Left cardiac atrium (tissue), 4 donors: ENCODE results near the gene IPO4. TPM values are rescaled to one million over a fixed set of nuclear protein-coding genes. Genes with fewer than 3 reads are reported as not detected.
"Not testable (repeated sequence)": the region's sequence is repeated elsewhere in the genome, so short reads cannot be mapped to it uniquely, and the experiment has no call there.

Experiments
- ATAC-seq, 2 donors: fragments of 200-7000 bp; cut with Tn5 transposase; one replicate each; pipeline ENCODE4 v1.9.1; 2020; ENCODE audit warnings: mild to moderate bottlenecking in 2 of 2, moderate library complexity in 2 of 2
- DNase-seq: peaks from one replicate; pipeline ENCODE4 v3.0.0-alpha.2; 2020
- intact Hi-C, 2 donors: fragments of 100-400 bp; cut with DNase I; formaldehyde crosslinking; loops; one replicate each; pipeline versions ENCODE4 v1.14.1 to v1.15.1; 2022 to 2023
- total RNA-seq, 2 donors: library from RNA; stranded (reverse); fragmentation: NEBNext Ultra II Directional; extraction: Animal tissue kit (Norgen Biotek cat#: 25700); gene quantifications; one replicate each; pipeline ENCODE4 v1.2.1, GENCODE V29; 2021
- donor health status: DM: no; HTN: yes; CAD: no.
- donor health status: DM: no; HTN: yes; CAD: no; lungs with severe emphysema.
- donor health status: DM: yes; HTN: yes; CAD: no.
- donor health status: Dilated cardiomyopathy.

IPO4 gene
- total RNA-seq, 2 donors from 2014 or later: 11.8 to 30.2 TPM

GRCh38 chr14:24216876-24217275 lies 28.3 kb upstream of the IPO4 start:
- ATAC-seq, DNase-seq, intact Hi-C loops: not testable (repeated sequence)

GRCh38 chr14:24216345-24216699 lies 27.7 kb upstream of the IPO4 start:
- intact Hi-C loops: no loop called here
- no peak for ATAC-seq

GRCh38 chr14:24215495-24216344 lies 27.1 kb upstream of the IPO4 start, which contains the start of gene MDP1:
TSS of gene MDP1 (minus strand) at chr14:24216066. CDS start at chr14:24215955, 111 bp downstream.
- peak; percentile 74 to 80 for ATAC-seq
- intact Hi-C loops: no loop called here
- peak; percentile 89 for DNase-seq

More at GRCh38 chr14:24216345-24216699, 27.7 kb upstream of the IPO4 start:
- no peak for DNase-seq

GRCh38 chr14:24213866-24214662 lies 25.4 kb upstream of the IPO4 start:
- DNase-seq (no peak), ATAC-seq (no peak)
- intact Hi-C loops: no loop called here

- ATAC-seq (peak; percentile 93 to 95), DNase-seq (peak; percentile 99)
- intact Hi-C loops: no loop called here
Measured at GRCh38 chr14:24212924-24213865, 24.6 kb upstream of the IPO4 start, which contains the start of gene CHMP4A. TSS of gene CHMP4A (minus strand) at chr14:24213488. CDS start at chr14:24213439, 49 bp downstream.

- no peak for ATAC-seq
- intact Hi-C loops: no loop called here
- no peak for DNase-seq
Measured at GRCh38 chr14:24211311-24211710, 22.7 kb upstream of the IPO4 start.

- no peak for DNase-seq
- no peak for ATAC-seq
- intact Hi-C loops: no loop called here
Measured at GRCh38 chr14:24207625-24208024, 19.0 kb upstream of the IPO4 start.

- DNase-seq (no peak), ATAC-seq (no peak)
- intact Hi-C loops: no loop called here
Measured at GRCh38 chr14:24207104-24207551, 18.5 kb upstream of the IPO4 start.

GRCh38 chr14:24206260-24207103 lies 17.9 kb upstream of the IPO4 start:
- DNase-seq (no peak), ATAC-seq (no peak)
- intact Hi-C loops: no loop called here

GRCh38 chr14:24204163-24205146 lies 15.8 kb upstream of the IPO4 start:
- ATAC-seq: no peak
- no peak for DNase-seq
- intact Hi-C loops: no loop called here

- DNase-seq, ATAC-seq, intact Hi-C loops: not testable (repeated sequence)
Measured at GRCh38 chr14:24203249-24203886, 14.8 kb upstream of the IPO4 start.

GRCh38 chr14:24202538-24202937 lies 13.9 kb upstream of the IPO4 start:
- intact Hi-C loops, ATAC-seq, DNase-seq: not testable (repeated sequence)

GRCh38 chr14:24198814-24199524 lies 10.4 kb upstream of the IPO4 start:
- DNase-seq (no peak), ATAC-seq (no peak)
- intact Hi-C loops: no loop called here

- DNase-seq (no peak), ATAC-seq (no peak)
- intact Hi-C loops: no loop called here
Measured at GRCh38 chr14:24197056-24197450, 8.4 kb upstream of the IPO4 start.
